HepG2 (cell line): ENCODE measurements around the gene NEURL2. TPM values are rescaled to one million over a fixed set of nuclear protein-coding genes. Genes with fewer than 3 reads are reported as not detected.

Experiments
- ATAC-seq: fragments of 200-7000 bp; cut with Tn5 transposase; 3 replicates; pipeline ENCODE4 v1.9.1; 2020; ENCODE audit warnings: mild to moderate bottlenecking, moderate library complexity
- BruUV-seq: library from RNA; stranded (reverse); fragments of 400-500 nt; replicated peaks from 2 replicates; lab custom pipeline; 2021; lab: Mats Ljungman, UMichigan
- CTCF ChIA-PET: fragments of 300-600 bp; formaldehyde crosslinking; extraction: SDS; loops from one replicate; lab custom pipeline; 2021; ENCODE audit warnings: low total read pairs, inconsistent platforms, low intra/inter-chr PET ratio; lab: Yijun Ruan, JAX
- POLR2A ChIA-PET: fragments of 350-600 bp; sonication (Branson Sonifier 250); formaldehyde crosslinking; loops from one replicate; lab custom pipeline; 2020; ENCODE audit warnings: antibody characterized with exemption, inconsistent platforms; lab: Yijun Ruan, JAX
- DNase-seq: peaks from one replicate; pipeline ENCODE4 v3.0.0-alpha.2; 2015; ENCODE audit warnings: low spot score
- FAIRE-seq: peaks from 3 replicates; lab custom pipeline; 2011; peaks lifted over from hg19 to GRCh38; lab: Jason Lieb, UNC
- H2AFZ ChIP-seq: one replicate; pipeline ENCODE4 v1.6.1; 2011; ENCODE audit warnings: low read length, inconsistent platforms
- H3K27ac ChIP-seq: fragments of 300-600 bp; 3 replicates; pipeline ENCODE4 v1.8.0; 2011; ENCODE audit warnings: mixed run types, mild to moderate bottlenecking, mixed read lengths, low read length, inconsistent platforms; ENCODE audit not compliant: insufficient read depth; ENCODE audit errors: extremely low read length
- H3K27me3 ChIP-seq, 2 experiments: fragments of 200-600 bp in 1 of 2; 2 replicates in 1 of 2; 3 replicates in 1 of 2; pipeline versions ENCODE4 v1.6.0 to v1.8.0; 2011; ENCODE audit warnings: low read length in 2 of 2, mild to moderate bottlenecking in 2 of 2, moderate library complexity in 2 of 2, inconsistent platforms in 1 of 2; ENCODE audit not compliant: insufficient read depth in 2 of 2, control insufficient read depth in 1 of 2
- H3K36me3 ChIP-seq, 2 experiments: fragments of 200-600 bp in 1 of 2; replicated peaks in 1 of 2; 2 replicates in 1 of 2; 3 replicates in 1 of 2; pipeline versions ENCODE4 v1.5.1 to v1.8.0; 2011; ENCODE audit warnings: low read length in 2 of 2, inconsistent platforms in 1 of 2; ENCODE audit not compliant: insufficient read depth in 2 of 2, control insufficient read depth in 1 of 2
- H3K4me1 ChIP-seq: 2 replicates; pipeline ENCODE4 v1.5.1; 2012; ENCODE audit warnings: low read length, inconsistent platforms; ENCODE audit not compliant: insufficient read depth
- H3K4me2 ChIP-seq: 2 replicates; pipeline ENCODE4 v1.6.0; 2011; ENCODE audit warnings: low read depth, low read length, inconsistent platforms
- H3K4me3 ChIP-seq, 3 experiments: fragments of 200-600 bp in 1 of 3; sonication (generic), shearing (Covaris generic) in 1 of 3; replicated peaks in 1 of 3; 2 replicates each; pipeline ENCODE4 v1.5.1; 2011 to 2016; ENCODE audit warnings: low read length in 3 of 3, inconsistent platforms in 2 of 3, low read depth in 2 of 3, mild to moderate bottlenecking in 2 of 3, control low read depth in 1 of 3, mixed read lengths in 1 of 3; ENCODE audit not compliant: insufficient read depth in 1 of 3
- H3K79me2 ChIP-seq: one replicate; pipeline ENCODE4 v1.6.1; 2011; ENCODE audit warnings: low read length, inconsistent platforms; ENCODE audit not compliant: insufficient read depth
- H3K9ac ChIP-seq: 2 replicates; pipeline ENCODE4 v1.6.0; 2011; ENCODE audit warnings: mild to moderate bottlenecking, low read depth, low read length, inconsistent platforms; ENCODE audit not compliant: insufficient read depth
- H3K9me3 ChIP-seq: 2 replicates; pipeline ENCODE4 v1.5.1; 2012; ENCODE audit warnings: mild to moderate bottlenecking, low read length
- H4K20me1 ChIP-seq: 2 replicates; pipeline ENCODE4 v1.6.0; 2011; ENCODE audit warnings: inconsistent platforms, mild to moderate bottlenecking, low read length, moderate library complexity; ENCODE audit not compliant: insufficient read depth
- FOXA3 ChIP-seq: IDR thresholded peaks from 2 replicates; pipeline ENCODE4 v1.6.1; 2016; ENCODE audit warnings: missing genetic modification reagents, missing compliant biosample characterization
- HOXA9 ChIP-seq: sonication (generic); formaldehyde crosslinking; IDR thresholded peaks from 2 replicates; pipeline ENCODE4 v1.8.1; 2022; ENCODE audit warnings: missing genetic modification reagents, mild to moderate bottlenecking, moderate library complexity, borderline replicate concordance
- MZF1 ChIP-seq: sonication (generic); formaldehyde crosslinking; IDR thresholded peaks from 2 replicates; pipeline ENCODE4 v1.8.1; 2023; ENCODE audit warnings: mild to moderate bottlenecking, missing genetic modification reagents, borderline replicate concordance
- SETDB1 ChIP-seq: sonication (generic); formaldehyde crosslinking; IDR thresholded peaks from 2 replicates; pipeline ENCODE4 v1.5.1; 2020; ENCODE audit warnings: missing genetic modification reagents, mild to moderate bottlenecking, borderline replicate concordance
- ZNF572 ChIP-seq: sonication (generic); formaldehyde crosslinking; IDR thresholded peaks from 2 replicates; pipeline ENCODE4 v1.5.1; 2020; ENCODE audit warnings: mild to moderate bottlenecking, missing genetic modification reagents
- ZNF792 ChIP-seq: IDR thresholded peaks from 2 replicates; pipeline ENCODE4 v1.6.1; 2016
- WGBS: methylation state at CpG from one replicate; pipeline ENCODE4 v1.1.6; 2017; ENCODE audit warnings: low lambda C conversion rate; 5-methylcytosine and 5-hydroxymethylcytosine counted together
- in situ Hi-C: cut with HindIII; loops from 2 replicates; pipeline ENCODE4 v1.10.0; 2017; ENCODE audit warnings: low pct_unique_long_range_greater_than_20kb; ENCODE audit not compliant: extremely low pct_ligation_motif_present
- intact Hi-C: fragments of 100-400 bp; cut with micrococcal nuclease; formaldehyde crosslinking; loops from one replicate; pipeline ENCODE4 v1.10.0; 2022; ENCODE audit not compliant: unreplicated experiment
- polyA plus RNA-seq, 8 experiments: library from polyadenylated mRNA; depleted of rRNA in 3 of 8; stranded (reverse) in 7 of 8; unstranded in 1 of 8; fragments of >200 nt; fragmentation: Illumina TruSeq in 4 of 8; extraction: Trizol in 4 of 8; gene quantifications; 2 replicates each; pipeline versions ENCODE4 v1.2.1 to v1.2.3, GENCODE V29; 2011 to 2016; ENCODE audit warnings: low read depth in 4 of 8, missing spikeins in 1 of 8, mixed read lengths in 1 of 8; ENCODE audit not compliant: insufficient read depth in 1 of 8
- total RNA-seq, 5 experiments: library from RNA; depleted of rRNA; stranded (reverse); fragments of >200 nt; fragmentation: Illumina TruSeq; extraction: Trizol; gene quantifications; 2 replicates each; pipeline ENCODE4 v1.2.3, GENCODE V29; 2016; ENCODE audit warnings: low read depth in 1 of 5

Gene NEURL2
- total and polyA plus RNA-seq, 2 of the 13 experiments (the other 11 are each of a cell fraction or from before 2014, with no cell fraction given), result 7.2 to 9.7 TPM

GRCh38 chr20:45850238-45850637, 40.8 kb downstream of the NEURL2 start:
- no peak for TF ChIP-seq HOXA9 (CRISPR knock-in tag)
- TF ChIP-seq ZNF792 (CRISPR knock-in tag), result peak; percentile 98
- Histone ChIP-seq H3K27ac (no peak overlapping the region), H3K9me3 (no peaks in the 10 kb centered on the region), H3K4me2 (no peak overlapping the region), H3K79me2 (no peaks in the 10 kb centered on the region), H3K36me3 (peaks cover 7 to 11% of the 10 kb centered on the region in 2 experiments; a peak in 4 of 5 replicates), H3K9ac (no peak overlapping the region), H3K27me3 (no peaks in the 10 kb centered on the region), H2AFZ (no peak overlapping the region), H4K20me1 (no peaks in the 10 kb centered on the region), H3K4me1 (peaks cover 4% of the 10 kb centered on the region; the same call in 1 of the 2 replicates), H3K4me3 (no peak overlapping the region)
- BruUV-seq, result no TSS peak
- CTCF ChIA-PET, result no interaction called here
- intact Hi-C loops, result no loop called here
- no peak for DNase-seq
- in situ Hi-C loops, result no loop called here
- ATAC-seq, result no peak
- WGBS, result 100% methylated on average over 2 of the region's 2 CpGs
- POLR2A ChIA-PET, result interaction anchor here (2.0 kb wide), 1 partner anchor 11 kb away, joined by 6 read pairs; no protein-coding TSS in a partner anchor
- FAIRE-seq, result no peak

DNA sequence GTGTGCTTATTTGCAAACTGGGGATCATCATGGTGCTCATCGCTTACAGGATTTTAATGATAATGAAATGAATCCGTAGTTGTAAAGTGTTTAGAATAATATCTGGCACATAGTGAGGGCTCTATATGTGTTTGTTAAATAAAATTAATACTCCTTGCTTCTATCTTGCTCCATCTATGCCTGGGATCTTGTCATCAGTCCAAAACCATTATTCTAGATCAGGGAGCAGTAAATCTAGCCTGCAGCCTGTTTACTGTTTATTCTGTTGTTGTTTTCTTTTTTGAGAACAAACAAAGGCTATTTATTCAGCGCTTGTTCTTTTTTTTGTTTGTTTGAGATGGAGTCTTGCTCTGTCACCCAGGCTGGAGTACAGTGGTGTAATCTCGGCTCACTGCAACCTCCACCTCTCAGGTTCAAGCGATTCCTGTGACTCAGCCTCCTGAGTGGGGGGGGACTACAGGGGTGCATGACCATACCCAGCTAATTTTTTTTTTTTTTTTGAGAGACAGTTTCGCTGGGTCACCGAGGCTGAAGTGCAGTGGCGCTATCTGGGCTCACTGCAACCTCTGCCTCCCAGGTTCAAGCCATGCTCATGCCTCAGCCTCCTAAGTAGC, 41.9 kb downstream of the NEURL2 start:
- DNase-seq, result no peak
- ATAC-seq, result no peak
- TF ChIP-seq SETDB1 (CRISPR knock-in tag) (no peak), FOXA3 (CRISPR knock-in tag) (no peak), MZF1 (CRISPR knock-in tag) (no peak), ZNF572 (no peak)
- H3K27ac ChIP-seq, result no peak overlapping the region
- H3K27me3 ChIP-seq, result no peaks in the 10 kb centered on the region
- no peak for FAIRE-seq
- ChIA-PET CTCF (no interaction called here), POLR2A (interaction anchor here (0.8 to 2.0 kb wide), 2 partner anchors 10 to 121 kb away, joined by 3 to 6 read pairs; no protein-coding TSS in a partner anchor)
- H3K4me3 ChIP-seq, result no peak overlapping the region
- intact Hi-C loops, result no loop called here
- no peak overlapping the region for H3K4me2 ChIP-seq
- H3K4me1 ChIP-seq, result peaks cover 4% of the 10 kb centered on the region; the same call in 1 of the 2 replicates
- H3K9me3 ChIP-seq, result no peaks in the 10 kb centered on the region
- H3K79me2 ChIP-seq, result no peaks in the 10 kb centered on the region
- H4K20me1 ChIP-seq, result no peaks in the 10 kb centered on the region
- no peak overlapping the region for H2AFZ ChIP-seq
- H3K36me3 ChIP-seq, result peaks cover 11 to 19% of the 10 kb centered on the region in 2 experiments
- no TSS peak for BruUV-seq
- 93% methylated on average over 8 of the region's 8 CpGs for WGBS
- in situ Hi-C loops, result no loop called here
- H3K9ac ChIP-seq, result no peak overlapping the region
